HepG2 (cell line): ENCODE measurements around the gene AFDN. TPM values are rescaled to one million over a fixed set of nuclear protein-coding genes. Genes with fewer than 3 reads are reported as not detected.

ENCODE experiments used
- ETV5 ChIP-seq: IDR thresholded peaks from 2 replicates; pipeline ENCODE4 v1.6.1; 2018; ENCODE audit warnings: missing biosample characterization, missing genetic modification reagents, inconsistent platforms, borderline replicate concordance
- FOSL2 ChIP-seq: sonication (generic); formaldehyde crosslinking; IDR thresholded peaks from 2 replicates; pipeline ENCODE4 v1.4.0; 2020; ENCODE audit warnings: missing genetic modification reagents
- FOXJ3 ChIP-seq: sonication (generic); formaldehyde crosslinking; IDR thresholded peaks from 2 replicates; pipeline ENCODE4 v1.4.0; 2020; ENCODE audit warnings: missing genetic modification reagents, mild to moderate bottlenecking, borderline replicate concordance
- KMT2B ChIP-seq: IDR thresholded peaks from 2 replicates; pipeline ENCODE4 v1.6.1; 2016; ENCODE audit warnings: missing genetic modification reagents, missing compliant biosample characterization
- MEF2D ChIP-seq: sonication (generic); formaldehyde crosslinking; IDR thresholded peaks from 2 replicates; pipeline ENCODE4 v1.5.1; 2020; ENCODE audit warnings: mild to moderate bottlenecking, missing genetic modification reagents
- NR2F2 ChIP-seq: IDR thresholded peaks from 2 replicates; pipeline ENCODE4 v1.6.1; 2012; ENCODE audit warnings: low read depth, inconsistent platforms, borderline replicate concordance
- RFXAP ChIP-seq: sonication (generic); formaldehyde crosslinking; IDR thresholded peaks from 2 replicates; pipeline ENCODE4 v1.4.0; 2020; ENCODE audit warnings: missing genetic modification reagents, borderline replicate concordance
- SAP130 ChIP-seq: IDR thresholded peaks from 2 replicates; pipeline ENCODE4 v1.6.1; 2016; ENCODE audit warnings: low read depth
- ZFP37 ChIP-seq: sonication (generic); formaldehyde crosslinking; IDR thresholded peaks from 2 replicates; pipeline ENCODE4 v1.4.0; 2020; ENCODE audit warnings: missing genetic modification reagents, borderline replicate concordance
- ZIK1 ChIP-seq: sonication (generic); formaldehyde crosslinking; IDR thresholded peaks from 2 replicates; pipeline ENCODE4 v1.5.0; 2020; ENCODE audit warnings: mild to moderate bottlenecking, low read depth, missing genetic modification reagents, borderline replicate concordance
- ZKSCAN5 ChIP-seq: sonication (generic); formaldehyde crosslinking; IDR thresholded peaks from 2 replicates; pipeline ENCODE4 v1.5.1; 2020; ENCODE audit warnings: mild to moderate bottlenecking, missing genetic modification reagents
- polyA plus RNA-seq, 8 experiments: library from polyadenylated mRNA; depleted of rRNA in 3 of 8; stranded (reverse) in 7 of 8; unstranded in 1 of 8; fragments of >200 nt; fragmentation: Illumina TruSeq in 4 of 8; extraction: Trizol in 4 of 8; gene quantifications; 2 replicates each; pipeline versions ENCODE4 v1.2.1 to v1.2.3, GENCODE V29; 2011 to 2016; ENCODE audit warnings: low read depth in 4 of 8, missing spikeins in 1 of 8, mixed read lengths in 1 of 8; ENCODE audit not compliant: insufficient read depth in 1 of 8
- total RNA-seq, 5 experiments: library from RNA; depleted of rRNA; stranded (reverse); fragments of >200 nt; fragmentation: Illumina TruSeq; extraction: Trizol; gene quantifications; 2 replicates each; pipeline ENCODE4 v1.2.3, GENCODE V29; 2016; ENCODE audit warnings: low read depth in 1 of 5
- TF ChIP-seq, protein P1 (sequence below): sonication (generic); formaldehyde crosslinking; IDR thresholded peaks from 2 replicates; pipeline ENCODE4 v1.8.0; 2023; ENCODE audit warnings: mild to moderate bottlenecking, missing genetic modification reagents
- TF ChIP-seq, protein P2 (sequence below): sonication (generic); formaldehyde crosslinking; conservative IDR thresholded peaks from 2 replicates; pipeline ENCODE4 v1.4.0; 2020; ENCODE audit warnings: mild to moderate bottlenecking, missing genetic modification reagents, moderate library complexity
- TF ChIP-seq, protein P3 (sequence below): sonication (generic); formaldehyde crosslinking; IDR thresholded peaks from 2 replicates; pipeline ENCODE4 v1.5.0; 2020; ENCODE audit warnings: mild to moderate bottlenecking, missing genetic modification reagents, moderate library complexity
- TF ChIP-seq, protein P4 (sequence below): sonication (generic); formaldehyde crosslinking; IDR thresholded peaks from 2 replicates; pipeline ENCODE4 v1.4.0; 2020; ENCODE audit warnings: missing genetic modification reagents
- TF ChIP-seq, protein P5 (sequence below): IDR thresholded peaks from 2 replicates; pipeline ENCODE4 v1.6.1; 2016; ENCODE audit warnings: low read depth, borderline replicate concordance

The AFDN gene
- total and polyA plus RNA-seq, 2 of the 13 experiments (the other 11 are each of a cell fraction or from before 2014, with no cell fraction given): 136 to 151 TPM

DNA sequence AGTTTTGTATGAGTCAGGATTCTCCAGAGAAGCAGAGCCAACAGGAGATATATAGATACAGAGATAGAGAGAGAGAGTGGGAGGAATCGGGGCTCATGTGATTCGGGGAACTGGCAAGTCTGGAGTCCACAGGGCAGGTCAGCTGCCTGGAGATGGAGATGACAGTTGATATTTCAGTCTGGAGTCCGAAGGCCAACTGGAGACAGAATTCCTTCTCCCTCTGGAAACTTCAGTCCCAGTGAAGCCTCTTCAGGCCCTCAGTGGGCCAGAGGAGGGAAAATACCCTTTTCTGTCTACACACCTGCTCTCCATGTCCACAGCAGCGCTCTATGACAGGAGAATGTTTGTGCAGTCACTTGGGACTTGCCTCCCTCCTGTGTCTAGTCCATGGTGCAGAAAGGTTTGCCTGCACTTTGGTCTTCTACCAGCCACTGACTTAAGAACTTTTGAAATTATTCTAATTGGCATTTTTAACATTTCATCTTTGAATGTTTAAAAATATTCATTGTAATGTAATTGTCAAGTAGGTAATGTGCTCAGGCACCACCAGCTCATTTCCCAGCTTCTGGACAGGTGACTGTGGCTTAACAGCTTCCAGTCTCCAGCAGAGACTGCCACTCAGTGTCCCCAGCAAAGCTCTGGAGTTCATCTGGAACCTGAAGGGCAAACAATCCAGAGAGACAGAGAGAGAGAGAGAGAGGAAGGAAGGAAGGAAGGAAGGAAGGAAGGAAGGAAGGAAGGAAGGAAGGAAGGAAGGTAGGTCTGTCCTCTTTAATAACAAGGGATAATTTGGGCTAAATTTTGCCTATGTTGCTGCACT lies 43.8 kb upstream of the AFDN start (continued):
- TF ChIP-seq FOXJ3 (CRISPR knock-in tag) (peak; percentile 66), KMT2B (0 out of 2 replicates have a peak, but pooled peaks have one; percentile 10), ZIK1 (0 out of 2 replicates have a peak, but pooled peaks have one; percentile 42), MEF2D (CRISPR knock-in tag) (peak; percentile 48; the same call in 1 of the 2 replicates), NR2F2 (no peak), RFXAP (CRISPR knock-in tag) (0 out of 2 replicates have a peak, but pooled peaks have one; percentile 60), SAP130 (CRISPR knock-in tag) (peak; percentile 62; the same call in 1 of the 2 replicates), ZFP37 (peak; percentile 50; the same call in 1 of the 2 replicates), ETV5 (CRISPR knock-in tag) (0 out of 2 replicates have a peak, but pooled peaks have one; percentile 10), FOSL2 (CRISPR knock-in tag) (peak; percentile 43), ZKSCAN5 (CRISPR knock-in tag) (0 out of 2 replicates have a peak, but pooled peaks have one; percentile 30)
- TF ChIP-seq, protein P1, sequence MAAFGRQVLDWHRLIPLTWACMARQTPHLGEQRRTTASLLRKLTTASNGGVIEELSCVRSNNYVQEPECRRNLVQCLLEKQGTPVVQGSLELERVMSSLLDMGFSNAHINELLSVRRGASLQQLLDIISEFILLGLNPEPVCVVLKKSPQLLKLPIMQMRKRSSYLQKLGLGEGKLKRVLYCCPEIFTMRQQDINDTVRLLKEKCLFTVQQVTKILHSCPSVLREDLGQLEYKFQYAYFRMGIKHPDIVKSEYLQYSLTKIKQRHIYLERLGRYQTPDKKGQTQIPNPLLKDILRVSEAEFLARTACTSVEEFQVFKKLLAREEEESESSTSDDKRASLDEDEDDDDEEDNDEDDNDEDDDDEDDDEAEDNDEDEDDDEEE (CRISPR knock-in tag): no peak
- TF ChIP-seq, protein P2, sequence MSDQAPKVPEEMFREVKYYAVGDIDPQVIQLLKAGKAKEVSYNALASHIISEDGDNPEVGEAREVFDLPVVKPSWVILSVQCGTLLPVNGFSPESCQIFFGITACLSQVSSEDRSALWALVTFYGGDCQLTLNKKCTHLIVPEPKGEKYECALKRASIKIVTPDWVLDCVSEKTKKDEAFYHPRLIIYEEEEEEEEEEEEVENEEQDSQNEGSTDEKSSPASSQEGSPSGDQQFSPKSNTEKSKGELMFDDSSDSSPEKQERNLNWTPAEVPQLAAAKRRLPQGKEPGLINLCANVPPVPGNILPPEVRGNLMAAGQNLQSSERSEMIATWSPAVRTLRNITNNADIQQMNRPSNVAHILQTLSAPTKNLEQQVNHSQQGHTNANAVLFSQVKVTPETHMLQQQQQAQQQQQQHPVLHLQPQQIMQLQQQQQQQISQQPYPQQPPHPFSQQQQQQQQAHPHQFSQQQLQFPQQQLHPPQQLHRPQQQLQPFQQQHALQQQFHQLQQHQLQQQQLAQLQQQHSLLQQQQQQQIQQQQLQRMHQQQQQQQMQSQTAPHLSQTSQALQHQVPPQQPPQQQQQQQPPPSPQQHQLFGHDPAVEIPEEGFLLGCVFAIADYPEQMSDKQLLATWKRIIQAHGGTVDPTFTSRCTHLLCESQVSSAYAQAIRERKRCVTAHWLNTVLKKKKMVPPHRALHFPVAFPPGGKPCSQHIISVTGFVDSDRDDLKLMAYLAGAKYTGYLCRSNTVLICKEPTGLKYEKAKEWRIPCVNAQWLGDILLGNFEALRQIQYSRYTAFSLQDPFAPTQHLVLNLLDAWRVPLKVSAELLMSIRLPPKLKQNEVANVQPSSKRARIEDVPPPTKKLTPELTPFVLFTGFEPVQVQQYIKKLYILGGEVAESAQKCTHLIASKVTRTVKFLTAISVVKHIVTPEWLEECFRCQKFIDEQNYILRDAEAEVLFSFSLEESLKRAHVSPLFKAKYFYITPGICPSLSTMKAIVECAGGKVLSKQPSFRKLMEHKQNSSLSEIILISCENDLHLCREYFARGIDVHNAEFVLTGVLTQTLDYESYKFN (CRISPR knock-in tag): peak; percentile 11; the same call in 1 of the 2 replicates
- TF ChIP-seq, protein P3, sequence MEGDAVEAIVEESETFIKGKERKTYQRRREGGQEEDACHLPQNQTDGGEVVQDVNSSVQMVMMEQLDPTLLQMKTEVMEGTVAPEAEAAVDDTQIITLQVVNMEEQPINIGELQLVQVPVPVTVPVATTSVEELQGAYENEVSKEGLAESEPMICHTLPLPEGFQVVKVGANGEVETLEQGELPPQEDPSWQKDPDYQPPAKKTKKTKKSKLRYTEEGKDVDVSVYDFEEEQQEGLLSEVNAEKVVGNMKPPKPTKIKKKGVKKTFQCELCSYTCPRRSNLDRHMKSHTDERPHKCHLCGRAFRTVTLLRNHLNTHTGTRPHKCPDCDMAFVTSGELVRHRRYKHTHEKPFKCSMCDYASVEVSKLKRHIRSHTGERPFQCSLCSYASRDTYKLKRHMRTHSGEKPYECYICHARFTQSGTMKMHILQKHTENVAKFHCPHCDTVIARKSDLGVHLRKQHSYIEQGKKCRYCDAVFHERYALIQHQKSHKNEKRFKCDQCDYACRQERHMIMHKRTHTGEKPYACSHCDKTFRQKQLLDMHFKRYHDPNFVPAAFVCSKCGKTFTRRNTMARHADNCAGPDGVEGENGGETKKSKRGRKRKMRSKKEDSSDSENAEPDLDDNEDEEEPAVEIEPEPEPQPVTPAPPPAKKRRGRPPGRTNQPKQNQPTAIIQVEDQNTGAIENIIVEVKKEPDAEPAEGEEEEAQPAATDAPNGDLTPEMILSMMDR (CRISPR knock-in tag): peak; percentile 37; the same call in 1 of the 2 replicates
- TF ChIP-seq, protein P4, sequence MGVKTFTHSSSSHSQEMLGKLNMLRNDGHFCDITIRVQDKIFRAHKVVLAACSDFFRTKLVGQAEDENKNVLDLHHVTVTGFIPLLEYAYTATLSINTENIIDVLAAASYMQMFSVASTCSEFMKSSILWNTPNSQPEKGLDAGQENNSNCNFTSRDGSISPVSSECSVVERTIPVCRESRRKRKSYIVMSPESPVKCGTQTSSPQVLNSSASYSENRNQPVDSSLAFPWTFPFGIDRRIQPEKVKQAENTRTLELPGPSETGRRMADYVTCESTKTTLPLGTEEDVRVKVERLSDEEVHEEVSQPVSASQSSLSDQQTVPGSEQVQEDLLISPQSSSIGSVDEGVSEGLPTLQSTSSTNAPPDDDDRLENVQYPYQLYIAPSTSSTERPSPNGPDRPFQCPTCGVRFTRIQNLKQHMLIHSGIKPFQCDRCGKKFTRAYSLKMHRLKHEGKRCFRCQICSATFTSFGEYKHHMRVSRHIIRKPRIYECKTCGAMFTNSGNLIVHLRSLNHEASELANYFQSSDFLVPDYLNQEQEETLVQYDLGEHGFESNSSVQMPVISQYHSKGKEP (CRISPR knock-in tag): no peak
- TF ChIP-seq, protein P5, sequence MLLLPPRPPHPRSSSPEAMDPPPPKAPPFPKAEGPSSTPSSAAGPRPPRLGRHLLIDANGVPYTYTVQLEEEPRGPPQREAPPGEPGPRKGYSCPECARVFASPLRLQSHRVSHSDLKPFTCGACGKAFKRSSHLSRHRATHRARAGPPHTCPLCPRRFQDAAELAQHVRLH (CRISPR knock-in tag): peak; percentile 33; the same call in 1 of the 2 replicates
